Upper lobe of left lung (tissue), 4 donors: ENCODE data around the gene CCDC88B.

ENCODE experiments used
- CTCF ChIP-seq, 6 experiments: fragments of 450-650 bp in 4 of 6; fragments of 200-600 bp in 2 of 6; sonication (generic) in 2 of 6; IDR thresholded peaks; one replicate each; pipeline ENCODE4 v1.5.1; 2016 to 2019; ENCODE audit warnings: antibody characterized with exemption in 6 of 6
- EP300 ChIP-seq, 4 donors: sonication (generic); formaldehyde crosslinking; IDR thresholded peaks; one replicate each; pipeline ENCODE4 v1.5.1; 2017; ENCODE audit warnings: antibody characterized with exemption in 4 of 4, control low read depth in 2 of 4
- POLR2AphosphoS5 ChIP-seq, 2 donors: sonication (generic); formaldehyde crosslinking; IDR thresholded peaks; one replicate each; pipeline ENCODE4 v1.5.1; 2017; ENCODE audit warnings: antibody characterized with exemption in 2 of 2

DNA sequence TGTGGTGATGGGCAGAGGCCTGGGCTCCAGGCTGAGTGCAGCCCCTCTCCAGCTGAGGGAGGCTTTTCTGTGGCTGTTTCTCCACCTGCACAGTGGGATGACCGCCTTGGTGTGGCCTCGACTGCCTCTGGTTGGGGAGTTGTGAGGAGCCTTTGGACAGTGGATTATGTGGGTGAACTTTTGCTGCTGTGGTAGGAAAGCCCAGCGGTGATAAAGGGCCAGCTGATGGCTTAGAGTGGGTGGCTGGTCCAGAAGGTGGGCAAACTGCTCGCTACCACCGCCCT lies 36.0 kb upstream of the CCDC88B start:
- TF ChIP-seq CTCF (IDR thresholded peaks at IDR 0.05) (no peak), POLR2AphosphoS5 (IDR thresholded peaks at IDR 0.05) (no peak), EP300 (IDR thresholded peaks at IDR 0.05) (no peak)
